Muscle layer of duodenum (tissue), 2 donors: ENCODE data around the gene BCL11A.

Experiments
- H3K27ac ChIP-seq: one replicate; pipeline ENCODE4 v1.7.0; 2013; ENCODE audit warnings: mild to moderate bottlenecking, low read length
- H3K27me3 ChIP-seq: one replicate; pipeline ENCODE4 v1.7.0; 2013; ENCODE audit warnings: low read depth, mild to moderate bottlenecking, control low read depth, low read length
- H3K36me3 ChIP-seq, 2 donors: one replicate each; pipeline ENCODE4 v1.7.0; 2013; ENCODE audit warnings: low read length in 2 of 2, control low read depth in 1 of 2, mild to moderate bottlenecking in 1 of 2; ENCODE audit not compliant: insufficient read depth in 2 of 2, control insufficient read depth in 1 of 2
- H3K4me1 ChIP-seq, 2 donors: one replicate each; pipeline ENCODE4 v1.7.0; 2013; ENCODE audit warnings: low read length in 2 of 2, mild to moderate bottlenecking in 2 of 2, control low read depth in 1 of 2, moderate library complexity in 1 of 2; ENCODE audit not compliant: insufficient read depth in 2 of 2, control insufficient read depth in 1 of 2
- H3K4me3 ChIP-seq, 2 donors: one replicate each; pipeline ENCODE4 v1.7.0; 2013; ENCODE audit warnings: low read length in 2 of 2, low read depth in 1 of 2, mild to moderate bottlenecking in 1 of 2
- H3K9me3 ChIP-seq, 2 donors: one replicate each; pipeline ENCODE4 v1.7.0; 2013; ENCODE audit warnings: low read length in 2 of 2, control low read depth in 1 of 2, mild to moderate bottlenecking in 1 of 2; ENCODE audit not compliant: control insufficient read depth in 1 of 2
- donor health status: healthy.

The BCL11A gene

GRCh38 chr2:60500861-60501260, 52.6 kb downstream of the BCL11A start:
- H3K4me3 ChIP-seq, result no peak overlapping the region
- no peaks in the 10 kb centered on the region for H3K36me3 ChIP-seq
- H3K4me1 ChIP-seq, result no peaks in the 10 kb centered on the region
- H3K27ac ChIP-seq, result no peak overlapping the region
- H3K27me3 ChIP-seq, result no peaks in the 10 kb centered on the region
- H3K9me3 ChIP-seq, result no peaks in the 10 kb centered on the region

- no peaks in the 10 kb centered on the region for H3K9me3 ChIP-seq
- no peak overlapping the region for H3K27ac ChIP-seq
- H3K4me1 ChIP-seq, result no peaks in the 10 kb centered on the region
- no peaks in the 10 kb centered on the region for H3K27me3 ChIP-seq
- no peaks in the 10 kb centered on the region for H3K36me3 ChIP-seq
- H3K4me3 ChIP-seq, result no peak overlapping the region
Observed at GRCh38 chr2:60499651-60500265, 53.7 kb downstream of the BCL11A start.

- Histone ChIP-seq H3K27me3 (no peaks in the 10 kb centered on the region), H3K27ac (no peak overlapping the region), H3K4me3 (no peak overlapping the region), H3K9me3 (no peaks in the 10 kb centered on the region), H3K4me1 (no peaks in the 10 kb centered on the region), H3K36me3 (no peaks in the 10 kb centered on the region)
Observed at GRCh38 chr2:60498816-60499429, 54.5 kb downstream of the BCL11A start.

- no peaks in the 10 kb centered on the region for H3K4me1 ChIP-seq
- no peak overlapping the region for H3K4me3 ChIP-seq
- H3K27ac ChIP-seq, result no peak overlapping the region
- no peaks in the 10 kb centered on the region for H3K9me3 ChIP-seq
- no peaks in the 10 kb centered on the region for H3K36me3 ChIP-seq
- no peaks in the 10 kb centered on the region for H3K27me3 ChIP-seq
Observed at GRCh38 chr2:60498127-60498815, 55.2 kb downstream of the BCL11A start.

GRCh38 chr2:60497500-60497899, 56.0 kb downstream of the BCL11A start:
- no peak overlapping the region for H3K27ac ChIP-seq
- H3K9me3 ChIP-seq, result no peaks in the 10 kb centered on the region
- no peaks in the 10 kb centered on the region for H3K4me1 ChIP-seq
- no peak overlapping the region for H3K4me3 ChIP-seq
- no peaks in the 10 kb centered on the region for H3K27me3 ChIP-seq
- H3K36me3 ChIP-seq, result no peaks in the 10 kb centered on the region

- Histone ChIP-seq H3K36me3 (no peaks in the 10 kb centered on the region), H3K4me1 (no peaks in the 10 kb centered on the region), H3K27ac (no peak overlapping the region), H3K4me3 (no peak overlapping the region), H3K27me3 (no peaks in the 10 kb centered on the region), H3K9me3 (no peaks in the 10 kb centered on the region)
Observed at GRCh38 chr2:60496956-60497355, 56.5 kb downstream of the BCL11A start.

GRCh38 chr2:60496475-60496874, 57.0 kb downstream of the BCL11A start:
- Histone ChIP-seq H3K27me3 (no peaks in the 10 kb centered on the region), H3K9me3 (no peaks in the 10 kb centered on the region), H3K4me1 (no peaks in the 10 kb centered on the region), H3K4me3 (no peak overlapping the region), H3K36me3 (no peaks in the 10 kb centered on the region), H3K27ac (no peak overlapping the region)

GRCh38 chr2:60495041-60495625, 58.3 kb downstream of the BCL11A start:
- Histone ChIP-seq H3K4me3 (no peak overlapping the region), H3K27me3 (no peaks in the 10 kb centered on the region), H3K9me3 (no peaks in the 10 kb centered on the region), H3K4me1 (no peaks in the 10 kb centered on the region), H3K27ac (no peak overlapping the region), H3K36me3 (no peaks in the 10 kb centered on the region)

GRCh38 chr2:60493804-60494387, 59.6 kb downstream of the BCL11A start:
- Histone ChIP-seq H3K4me1 (no peaks in the 10 kb centered on the region), H3K27ac (no peak overlapping the region), H3K36me3 (no peaks in the 10 kb centered on the region), H3K27me3 (no peaks in the 10 kb centered on the region), H3K4me3 (no peak overlapping the region), H3K9me3 (no peaks in the 10 kb centered on the region)

- Histone ChIP-seq H3K27ac (no peak overlapping the region), H3K27me3 (no peaks in the 10 kb centered on the region)
Observed at GRCh38 chr2:60492548-60492947, 60.9 kb downstream of the BCL11A start.

GRCh38 chr2:60490848-60491247, 62.6 kb downstream of the BCL11A start:
- Histone ChIP-seq H3K27ac (no peak overlapping the region), H3K4me1 (no peaks in the 10 kb centered on the region), H3K27me3 (no peaks in the 10 kb centered on the region), H3K36me3 (no peaks in the 10 kb centered on the region), H3K4me3 (no peak overlapping the region), H3K9me3 (no peaks in the 10 kb centered on the region)

More at GRCh38 chr2:60492548-60492947, 60.9 kb downstream of the BCL11A start:
- H3K9me3 ChIP-seq, result no peaks in the 10 kb centered on the region
- H3K4me1 ChIP-seq, result no peaks in the 10 kb centered on the region
- no peak overlapping the region for H3K4me3 ChIP-seq
- H3K36me3 ChIP-seq, result no peaks in the 10 kb centered on the region
